Inflammatory macrophage (primary cell): ENCODE data around the gene NAGA.

Experiments
- DNase-seq, 2 donors: peaks; one replicate each; pipeline ENCODE4 v3.0.0-alpha.2; 2020 to 2022

NAGA gene

GRCh38 chr22:42035256-42035655, 35.4 kb downstream of the NAGA start:
- DNase-seq: no peak

GRCh38 chr22:42033263-42034181, 37.1 kb downstream of the NAGA start:
- no peak for DNase-seq

GRCh38 chr22:42026705-42027104, 43.9 kb downstream of the NAGA start:
- no peak for DNase-seq

GRCh38 chr22:42025421-42025820, 45.2 kb downstream of the NAGA start:
- DNase-seq: no peak

- peak; percentile 29 to 32 for DNase-seq
Measured at GRCh38 chr22:42022162-42022847, 48.3 kb downstream of the NAGA start.

GRCh38 chr22:42021571-42021970, 49.0 kb downstream of the NAGA start:
- DNase-seq: no peak

GRCh38 chr22:42018224-42018623, 52.4 kb downstream of the NAGA start:
- DNase-seq: no peak

- no peak for DNase-seq
Measured at GRCh38 chr22:42016111-42016510, 54.5 kb downstream of the NAGA start.

GRCh38 chr22:42013385-42013784, 57.2 kb downstream of the NAGA start:
- no peak for DNase-seq

GRCh38 chr22:42010778-42011177, 59.8 kb downstream of the NAGA start:
- no peak for DNase-seq
